Forelimb muscle (tissue), 1 donor: ENCODE data around the gene SMCO3. TPM values are rescaled to one million over a fixed set of nuclear protein-coding genes. Genes with fewer than 3 reads are reported as not detected.
"Not testable (repeated sequence)": the region's sequence is repeated elsewhere in the genome, so short reads cannot be mapped to it uniquely, and the experiment has no call there.

Experiments used
- DNase-seq: peaks from one replicate; pipeline ENCODE4 v3.0.0-alpha.2; 2013; ENCODE audit warnings: low read depth
- polyA plus RNA-seq: library from polyadenylated mRNA; unstranded; fragments of 120-200 nt; gene quantifications from one replicate; pipeline ENCODE4 v1.2.1, GENCODE V29; 2013; ENCODE audit not compliant: insufficient read length

Gene SMCO3
- polyA plus RNA-seq, 1 donor, result 0.13 TPM

- DNase-seq, result peak; percentile 45
These were observed 38.9 kb downstream of the SMCO3 start for GRCh38 chr12:14774906-14775635.

- DNase-seq, result peak; percentile 93
These were observed 39.7 kb downstream of the SMCO3 start for GRCh38 chr12:14774074-14774905.

- no peak for DNase-seq
These were observed 40.3 kb downstream of the SMCO3 start for GRCh38 chr12:14773685-14774073.

- no peak for DNase-seq
These were observed 41.0 kb downstream of the SMCO3 start for GRCh38 chr12:14772946-14773345.

GRCh38 chr12:14771651-14772137, 42.3 kb downstream of the SMCO3 start:
- no peak for DNase-seq

- DNase-seq, result peak; percentile 84
These were observed 43.2 kb downstream of the SMCO3 start for GRCh38 chr12:14770496-14771461.

- peak; percentile 55 for DNase-seq
These were observed 44.0 kb downstream of the SMCO3 start for GRCh38 chr12:14769969-14770495.

- no peak for DNase-seq
These were observed 44.5 kb downstream of the SMCO3 start for GRCh38 chr12:14769466-14769968.

GRCh38 chr12:14768823-14769405, 45.1 kb downstream of the SMCO3 start:
- DNase-seq, result no peak

- no peak for DNase-seq
These were observed 46.4 kb downstream of the SMCO3 start for GRCh38 chr12:14767617-14768016.

- DNase-seq, result no peak
These were observed 47.2 kb downstream of the SMCO3 start for GRCh38 chr12:14766649-14767215.

GRCh38 chr12:14766020-14766419, 48.0 kb downstream of the SMCO3 start:
- DNase-seq, result not testable (repeated sequence)

GRCh38 chr12:14765398-14765797, 48.6 kb downstream of the SMCO3 start:
- no peak for DNase-seq

- not testable (repeated sequence) for DNase-seq
These were observed 54.2 kb downstream of the SMCO3 start for GRCh38 chr12:14759711-14760280.

- DNase-seq, result no peak
These were observed 57.4 kb downstream of the SMCO3 start for GRCh38 chr12:14756334-14757143.
